MM.1S (cell line): ENCODE data around the gene ARMC9.

Experiments used
- EZH2 ChIP-seq: fragments of 300-600 bp; sonication (generic); optimal IDR thresholded peaks from 2 replicates; pipeline ENCODE3; 2017; ENCODE audit warnings: low read depth, mild to moderate bottlenecking, antibody characterized with exemption, low read length, mixed read lengths
- EZH2phosphoT487 ChIP-seq: fragments of 300-600 bp; sonication (generic); IDR thresholded peaks from 2 replicates; pipeline ENCODE4 v1.6.1; 2018; ENCODE audit warnings: antibody characterized with exemption, low read length
- TF ChIP-seq, protein P1 (sequence below): fragments of 300-600 bp; sonication (generic); IDR thresholded peaks from 2 replicates; pipeline ENCODE4 v1.5.1; 2016; ENCODE audit warnings: antibody characterized with exemption, low read length, mixed read lengths

DNA sequence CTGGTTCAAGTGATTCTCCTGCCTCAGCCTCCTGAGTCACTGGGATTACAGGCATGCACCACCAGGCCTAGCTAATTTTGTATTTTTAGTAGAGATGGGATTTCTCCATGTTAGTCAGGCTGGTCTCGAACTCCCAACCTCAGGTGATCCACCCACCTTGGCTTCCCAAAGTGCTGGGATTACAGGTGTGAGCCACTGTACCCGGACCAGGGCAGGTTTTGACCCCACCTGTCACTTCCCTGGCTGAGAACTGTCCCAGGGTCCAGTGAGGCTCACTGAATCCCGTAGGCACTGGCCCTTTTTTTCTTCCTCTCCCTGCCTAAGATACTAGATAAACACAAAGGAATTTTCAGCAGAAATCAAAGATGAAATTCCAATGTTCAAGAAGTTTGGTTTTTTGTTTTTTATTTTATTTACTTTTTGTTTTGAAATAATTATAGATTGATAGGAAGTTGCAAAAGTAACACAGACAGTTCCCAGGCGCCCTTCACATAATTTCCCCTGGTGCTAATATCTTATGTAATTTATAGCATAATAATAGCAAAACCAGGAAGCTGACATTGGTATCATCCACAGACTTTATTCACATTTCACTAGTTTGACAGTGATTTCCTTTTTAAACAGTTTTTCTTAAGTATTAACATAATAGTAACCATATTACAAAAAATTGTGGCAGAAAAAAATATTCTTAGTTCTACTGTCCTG is 144.7 kb downstream of the ARMC9 start:
- TF ChIP-seq, protein P1, sequence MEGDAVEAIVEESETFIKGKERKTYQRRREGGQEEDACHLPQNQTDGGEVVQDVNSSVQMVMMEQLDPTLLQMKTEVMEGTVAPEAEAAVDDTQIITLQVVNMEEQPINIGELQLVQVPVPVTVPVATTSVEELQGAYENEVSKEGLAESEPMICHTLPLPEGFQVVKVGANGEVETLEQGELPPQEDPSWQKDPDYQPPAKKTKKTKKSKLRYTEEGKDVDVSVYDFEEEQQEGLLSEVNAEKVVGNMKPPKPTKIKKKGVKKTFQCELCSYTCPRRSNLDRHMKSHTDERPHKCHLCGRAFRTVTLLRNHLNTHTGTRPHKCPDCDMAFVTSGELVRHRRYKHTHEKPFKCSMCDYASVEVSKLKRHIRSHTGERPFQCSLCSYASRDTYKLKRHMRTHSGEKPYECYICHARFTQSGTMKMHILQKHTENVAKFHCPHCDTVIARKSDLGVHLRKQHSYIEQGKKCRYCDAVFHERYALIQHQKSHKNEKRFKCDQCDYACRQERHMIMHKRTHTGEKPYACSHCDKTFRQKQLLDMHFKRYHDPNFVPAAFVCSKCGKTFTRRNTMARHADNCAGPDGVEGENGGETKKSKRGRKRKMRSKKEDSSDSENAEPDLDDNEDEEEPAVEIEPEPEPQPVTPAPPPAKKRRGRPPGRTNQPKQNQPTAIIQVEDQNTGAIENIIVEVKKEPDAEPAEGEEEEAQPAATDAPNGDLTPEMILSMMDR: no peak
- TF ChIP-seq EZH2phosphoT487 (no peak), EZH2 (no peak)
